HepG2 (cell line): Measurements from ENCODE around the gene BACH2. TPM values are rescaled to one million over a fixed set of nuclear protein-coding genes. Genes with fewer than 3 reads are reported as not detected.

Experiments used
- ATAC-seq: fragments of 200-7000 bp; cut with Tn5 transposase; 3 replicates; pipeline ENCODE4 v1.9.1; 2020; ENCODE audit warnings: mild to moderate bottlenecking, moderate library complexity
- BruUV-seq: library from RNA; stranded (reverse); fragments of 400-500 nt; replicated peaks from 2 replicates; lab custom pipeline; 2021; lab: Mats Ljungman, UMichigan
- CTCF ChIA-PET: fragments of 300-600 bp; formaldehyde crosslinking; extraction: SDS; loops from one replicate; lab custom pipeline; 2021; ENCODE audit warnings: low total read pairs, inconsistent platforms, low intra/inter-chr PET ratio; lab: Yijun Ruan, JAX
- POLR2A ChIA-PET: fragments of 350-600 bp; sonication (Branson Sonifier 250); formaldehyde crosslinking; loops from one replicate; lab custom pipeline; 2020; ENCODE audit warnings: antibody characterized with exemption, inconsistent platforms; lab: Yijun Ruan, JAX
- DNase-seq: peaks from one replicate; pipeline ENCODE4 v3.0.0-alpha.2; 2015; ENCODE audit warnings: low spot score
- FAIRE-seq: peaks from 3 replicates; lab custom pipeline; 2011; peaks lifted over from hg19 to GRCh38; lab: Jason Lieb, UNC
- H2AFZ ChIP-seq: one replicate; pipeline ENCODE4 v1.6.1; 2011; ENCODE audit warnings: low read length, inconsistent platforms
- H3K27ac ChIP-seq: fragments of 300-600 bp; 3 replicates; pipeline ENCODE4 v1.8.0; 2011; ENCODE audit warnings: mixed run types, mild to moderate bottlenecking, mixed read lengths, low read length, inconsistent platforms; ENCODE audit not compliant: insufficient read depth; ENCODE audit errors: extremely low read length
- H3K27me3 ChIP-seq, 2 experiments: fragments of 200-600 bp in 1 of 2; 2 replicates in 1 of 2; 3 replicates in 1 of 2; pipeline versions ENCODE4 v1.6.0 to v1.8.0; 2011; ENCODE audit warnings: low read length in 2 of 2, mild to moderate bottlenecking in 2 of 2, moderate library complexity in 2 of 2, inconsistent platforms in 1 of 2; ENCODE audit not compliant: insufficient read depth in 2 of 2, control insufficient read depth in 1 of 2
- H3K36me3 ChIP-seq, 2 experiments: fragments of 200-600 bp in 1 of 2; replicated peaks in 1 of 2; 2 replicates in 1 of 2; 3 replicates in 1 of 2; pipeline versions ENCODE4 v1.5.1 to v1.8.0; 2011; ENCODE audit warnings: low read length in 2 of 2, inconsistent platforms in 1 of 2; ENCODE audit not compliant: insufficient read depth in 2 of 2, control insufficient read depth in 1 of 2
- H3K4me1 ChIP-seq: 2 replicates; pipeline ENCODE4 v1.5.1; 2012; ENCODE audit warnings: low read length, inconsistent platforms; ENCODE audit not compliant: insufficient read depth
- H3K4me2 ChIP-seq: 2 replicates; pipeline ENCODE4 v1.6.0; 2011; ENCODE audit warnings: low read depth, low read length, inconsistent platforms
- H3K4me3 ChIP-seq, 3 experiments: fragments of 200-600 bp in 1 of 3; sonication (generic), shearing (Covaris generic) in 1 of 3; replicated peaks in 1 of 3; 2 replicates each; pipeline ENCODE4 v1.5.1; 2011 to 2016; ENCODE audit warnings: low read length in 3 of 3, inconsistent platforms in 2 of 3, low read depth in 2 of 3, mild to moderate bottlenecking in 2 of 3, control low read depth in 1 of 3, mixed read lengths in 1 of 3; ENCODE audit not compliant: insufficient read depth in 1 of 3
- H3K79me2 ChIP-seq: one replicate; pipeline ENCODE4 v1.6.1; 2011; ENCODE audit warnings: low read length, inconsistent platforms; ENCODE audit not compliant: insufficient read depth
- H3K9ac ChIP-seq: 2 replicates; pipeline ENCODE4 v1.6.0; 2011; ENCODE audit warnings: mild to moderate bottlenecking, low read depth, low read length, inconsistent platforms; ENCODE audit not compliant: insufficient read depth
- H3K9me3 ChIP-seq: 2 replicates; pipeline ENCODE4 v1.5.1; 2012; ENCODE audit warnings: mild to moderate bottlenecking, low read length
- H4K20me1 ChIP-seq: 2 replicates; pipeline ENCODE4 v1.6.0; 2011; ENCODE audit warnings: inconsistent platforms, mild to moderate bottlenecking, low read length, moderate library complexity; ENCODE audit not compliant: insufficient read depth
- CTCF ChIP-seq: sonication (generic); formaldehyde crosslinking; IDR thresholded peaks from 2 replicates; pipeline ENCODE4 v1.5.0; 2020; ENCODE audit warnings: mild to moderate bottlenecking, missing genetic modification reagents, moderate library complexity
- HNRNPL ChIP-seq: fragments of 200-400 bp; formaldehyde crosslinking; IDR thresholded peaks from 2 replicates; pipeline ENCODE4 v1.6.1; 2017; ENCODE audit warnings: mild to moderate bottlenecking, low read depth, low read length
- MEIS2 ChIP-seq: sonication (generic); formaldehyde crosslinking; IDR thresholded peaks from 2 replicates; pipeline ENCODE4 v1.9.0; 2021; ENCODE audit warnings: mild to moderate bottlenecking, missing genetic modification reagents
- PBX3 ChIP-seq: sonication (generic); formaldehyde crosslinking; IDR thresholded peaks from 2 replicates; pipeline ENCODE4 v1.8.1; 2023; ENCODE audit warnings: missing genetic modification reagents, inconsistent platforms, borderline replicate concordance
- SMC3 ChIP-seq: IDR thresholded peaks from 2 replicates; pipeline ENCODE4 v1.6.1; 2011; ENCODE audit warnings: low read length, improper control_type of control experiment
- ZNF577 ChIP-seq: sonication (generic); formaldehyde crosslinking; IDR thresholded peaks from 2 replicates; pipeline ENCODE4 v1.4.0; 2020; ENCODE audit warnings: mild to moderate bottlenecking, low read depth, missing genetic modification reagents, borderline replicate concordance
- ZNF770 ChIP-seq: sonication (generic); formaldehyde crosslinking; IDR thresholded peaks from 2 replicates; pipeline ENCODE4 v1.5.0; 2020; ENCODE audit warnings: mild to moderate bottlenecking, missing genetic modification reagents
- ZNF816 ChIP-seq: sonication (generic); formaldehyde crosslinking; IDR thresholded peaks from 2 replicates; pipeline ENCODE4 v1.8.0; 2022; ENCODE audit warnings: missing genetic modification reagents, mild to moderate bottlenecking, borderline replicate concordance
- ZSCAN20 ChIP-seq: sonication (generic); formaldehyde crosslinking; IDR thresholded peaks from 2 replicates; pipeline ENCODE4 v1.4.0; 2020; ENCODE audit warnings: missing genetic modification reagents, mild to moderate bottlenecking, borderline replicate concordance
- WGBS: methylation state at CpG from one replicate; pipeline ENCODE4 v1.1.6; 2017; ENCODE audit warnings: low lambda C conversion rate; 5-methylcytosine and 5-hydroxymethylcytosine counted together
- in situ Hi-C: cut with HindIII; loops from 2 replicates; pipeline ENCODE4 v1.10.0; 2017; ENCODE audit warnings: low pct_unique_long_range_greater_than_20kb; ENCODE audit not compliant: extremely low pct_ligation_motif_present
- intact Hi-C: fragments of 100-400 bp; cut with micrococcal nuclease; formaldehyde crosslinking; loops from one replicate; pipeline ENCODE4 v1.10.0; 2022; ENCODE audit not compliant: unreplicated experiment
- polyA plus RNA-seq, 8 experiments: library from polyadenylated mRNA; depleted of rRNA in 3 of 8; stranded (reverse) in 7 of 8; unstranded in 1 of 8; fragments of >200 nt; fragmentation: Illumina TruSeq in 4 of 8; extraction: Trizol in 4 of 8; gene quantifications; 2 replicates each; pipeline versions ENCODE4 v1.2.1 to v1.2.3, GENCODE V29; 2011 to 2016; ENCODE audit warnings: low read depth in 4 of 8, missing spikeins in 1 of 8, mixed read lengths in 1 of 8; ENCODE audit not compliant: insufficient read depth in 1 of 8
- total RNA-seq, 5 experiments: library from RNA; depleted of rRNA; stranded (reverse); fragments of >200 nt; fragmentation: Illumina TruSeq; extraction: Trizol; gene quantifications; 2 replicates each; pipeline ENCODE4 v1.2.3, GENCODE V29; 2016; ENCODE audit warnings: low read depth in 1 of 5

BACH2 gene
- total and polyA plus RNA-seq, 2 of the 13 experiments (the other 11 are each of a cell fraction or from before 2014, with no cell fraction given) = 0.01 TPM; not detected in 1

GRCh38 chr6:90277302-90278011 is 19.2 kb downstream of the BACH2 start:
- H3K9me3 ChIP-seq = no peaks in the 10 kb centered on the region
- no peak for TF ChIP-seq SMC3
- no peak overlapping the region for H3K4me3 ChIP-seq
- ChIA-PET POLR2A (no interaction called here), CTCF (no interaction called here)
- no peak overlapping the region for H3K4me2 ChIP-seq
- 0 out of 5 replicates have a peak, but pooled peaks cover 0 to 3% of the 10 kb centered on the region in 2 experiments for H3K27me3 ChIP-seq
- in situ Hi-C loops = loop anchor here (25.0 kb wide), 1 partner anchor 210 kb away; no protein-coding TSS in a partner anchor
- 11% methylated on average over 6 of the region's 6 CpGs for WGBS
- no peaks in the 10 kb centered on the region for H3K36me3 ChIP-seq
- ATAC-seq = no peak
- H3K79me2 ChIP-seq = no peaks in the 10 kb centered on the region
- H3K4me1 ChIP-seq = no peaks in the 10 kb centered on the region
- BruUV-seq = no TSS peak
- no peak for DNase-seq
- no peak for FAIRE-seq
- no peak overlapping the region for H3K9ac ChIP-seq
- no peaks in the 10 kb centered on the region for H4K20me1 ChIP-seq
- no peak overlapping the region for H3K27ac ChIP-seq
- no peak overlapping the region for H2AFZ ChIP-seq
- intact Hi-C loops = no loop called here

GRCh38 chr6:90274451-90275030 is 22.1 kb downstream of the BACH2 start:
- H2AFZ ChIP-seq = no peak overlapping the region
- no peak for TF ChIP-seq ZNF577 (CRISPR knock-in tag)
- no peak for TF ChIP-seq ZNF816 (CRISPR knock-in tag)
- TF ChIP-seq HNRNPL = no peak
- no peak for TF ChIP-seq ZSCAN20 (CRISPR knock-in tag)
- no peak for TF ChIP-seq MEIS2 (CRISPR knock-in tag)
- TF ChIP-seq PBX3 = no peak
- TF ChIP-seq ZNF770 (CRISPR knock-in tag) = no peak
- TF ChIP-seq CTCF (CRISPR knock-in tag) = 0 out of 2 replicates have a peak, but pooled peaks have one; percentile 8
- H3K4me1 ChIP-seq = no peaks in the 10 kb centered on the region
- no peaks in the 10 kb centered on the region for H3K79me2 ChIP-seq
- H3K9ac ChIP-seq = no peak overlapping the region
- no peaks in the 10 kb centered on the region for H3K36me3 ChIP-seq
- POLR2A ChIA-PET = no interaction called here
- H3K4me3 ChIP-seq = no peak overlapping the region
- H3K27me3 ChIP-seq = 0 out of 5 replicates have a peak, but pooled peaks cover 0 to 3% of the 10 kb centered on the region in 2 experiments
- H3K4me2 ChIP-seq = no peak overlapping the region
- H3K27ac ChIP-seq = no peak overlapping the region
- H4K20me1 ChIP-seq = no peaks in the 10 kb centered on the region
- H3K9me3 ChIP-seq = no peaks in the 10 kb centered on the region
- in situ Hi-C loops = loop anchor here (25.0 kb wide), 1 partner anchor 213 kb away; no protein-coding TSS in a partner anchor
- FAIRE-seq = no peak
- no TSS peak for BruUV-seq
- no peak for DNase-seq
- CTCF ChIA-PET = no interaction called here
- intact Hi-C loops = no loop called here
- peak; percentile 46; the same call in 1 of the 3 replicates for ATAC-seq
- 15% methylated on average over 9 of the region's 9 CpGs for WGBS
